ENCODE measurements around the gene NT5C2. TPM values are rescaled to one million over a fixed set of nuclear protein-coding genes. Genes with fewer than 3 reads are reported as not detected.

Gene NT5C2
- total RNA-seq, 1 donor from 2014 or later, result 105 TPM

DNA sequence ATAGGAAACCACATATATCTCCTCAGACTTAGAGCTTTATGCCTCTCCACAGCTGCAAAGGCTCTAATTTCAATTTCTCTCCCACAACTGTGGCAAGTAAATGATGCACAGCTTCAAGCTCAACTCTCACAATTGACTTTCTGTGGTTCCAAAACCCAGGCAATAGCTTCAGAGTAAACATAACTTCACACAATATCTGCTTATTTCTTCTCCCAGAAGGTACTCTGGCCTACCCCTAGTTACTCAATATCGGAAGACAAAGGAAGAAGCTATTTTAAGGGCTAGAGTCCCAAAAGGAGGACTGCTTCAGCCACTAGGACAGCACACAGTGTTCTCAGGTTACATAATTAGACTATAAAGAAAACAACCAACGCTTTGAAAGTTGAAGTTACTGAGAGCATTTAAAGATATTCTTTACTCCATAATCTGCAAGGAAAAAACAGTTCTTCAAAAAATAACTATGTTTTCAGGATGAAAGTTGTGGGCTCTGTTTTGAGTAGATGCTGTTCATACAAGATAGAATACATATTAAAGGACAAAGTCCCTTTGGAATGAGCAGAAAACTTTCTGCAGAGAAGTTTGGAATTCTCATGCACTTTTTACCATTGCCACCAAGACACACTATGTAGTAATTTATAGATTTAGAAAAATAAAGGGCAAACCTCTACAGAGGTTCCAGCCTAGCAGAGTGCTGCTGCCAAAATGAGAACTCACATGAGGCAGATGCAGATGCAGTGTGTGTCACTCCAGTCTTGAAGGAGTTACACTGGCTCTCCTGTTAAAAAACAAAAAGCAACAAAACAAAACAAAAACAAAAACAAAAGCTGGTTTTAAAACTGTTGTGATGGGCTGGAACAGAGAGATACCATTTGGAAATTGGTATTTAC is 81.8 kb downstream of the NT5C2 start:
- TF ChIP-seq, protein P1, sequence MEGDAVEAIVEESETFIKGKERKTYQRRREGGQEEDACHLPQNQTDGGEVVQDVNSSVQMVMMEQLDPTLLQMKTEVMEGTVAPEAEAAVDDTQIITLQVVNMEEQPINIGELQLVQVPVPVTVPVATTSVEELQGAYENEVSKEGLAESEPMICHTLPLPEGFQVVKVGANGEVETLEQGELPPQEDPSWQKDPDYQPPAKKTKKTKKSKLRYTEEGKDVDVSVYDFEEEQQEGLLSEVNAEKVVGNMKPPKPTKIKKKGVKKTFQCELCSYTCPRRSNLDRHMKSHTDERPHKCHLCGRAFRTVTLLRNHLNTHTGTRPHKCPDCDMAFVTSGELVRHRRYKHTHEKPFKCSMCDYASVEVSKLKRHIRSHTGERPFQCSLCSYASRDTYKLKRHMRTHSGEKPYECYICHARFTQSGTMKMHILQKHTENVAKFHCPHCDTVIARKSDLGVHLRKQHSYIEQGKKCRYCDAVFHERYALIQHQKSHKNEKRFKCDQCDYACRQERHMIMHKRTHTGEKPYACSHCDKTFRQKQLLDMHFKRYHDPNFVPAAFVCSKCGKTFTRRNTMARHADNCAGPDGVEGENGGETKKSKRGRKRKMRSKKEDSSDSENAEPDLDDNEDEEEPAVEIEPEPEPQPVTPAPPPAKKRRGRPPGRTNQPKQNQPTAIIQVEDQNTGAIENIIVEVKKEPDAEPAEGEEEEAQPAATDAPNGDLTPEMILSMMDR (IDR thresholded peaks at IDR 0.05; ENCODE audit: insufficient read depth, low read length, severe bottlenecking), result no peak
- no peak for FAIRE-seq
- Histone ChIP-seq H3K36me3 (ENCODE audit: control insufficient read depth, insufficient read depth, low read length) (peaks cover 2% of the 10 kb centered on the region), H3K27me3 (ENCODE audit: control insufficient read depth, insufficient read depth, low read length) (no peaks in the 10 kb centered on the region), H3K4me3 (ENCODE audit: low read depth, low read length) (no peak overlapping the region)
- DNase-seq (ENCODE audit: low read depth), result no peak

DNA sequence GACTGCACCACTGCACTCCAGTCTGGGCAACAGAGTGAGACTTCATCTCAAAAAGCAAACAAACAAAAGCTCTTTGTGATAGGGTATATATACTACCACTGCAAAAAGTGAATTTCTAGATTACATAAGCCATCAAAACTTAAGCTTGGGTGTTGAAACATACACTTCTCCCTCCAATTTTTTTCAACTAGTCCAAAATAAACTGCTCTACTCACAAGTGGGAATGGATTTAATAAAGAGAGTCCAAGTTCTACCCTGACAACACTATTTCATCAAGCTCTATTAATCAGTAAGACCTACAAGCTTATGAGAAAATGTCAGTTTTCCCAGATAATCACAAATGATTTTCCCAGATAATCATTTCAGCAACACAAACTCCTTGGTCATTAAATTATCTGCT is 82.7 kb downstream of the NT5C2 start:
- Histone ChIP-seq H3K27me3 (ENCODE audit: control insufficient read depth, insufficient read depth, low read length) (no peaks in the 10 kb centered on the region), H3K4me3 (ENCODE audit: low read depth, low read length) (no peak overlapping the region), H3K36me3 (ENCODE audit: control insufficient read depth, insufficient read depth, low read length) (peaks cover 2% of the 10 kb centered on the region)
- TF ChIP-seq, protein P1 (IDR thresholded peaks at IDR 0.05; ENCODE audit: insufficient read depth, low read length, severe bottlenecking), result no peak
- DNase-seq (ENCODE audit: low read depth) (no peak), FAIRE-seq (no peak)

DNA sequence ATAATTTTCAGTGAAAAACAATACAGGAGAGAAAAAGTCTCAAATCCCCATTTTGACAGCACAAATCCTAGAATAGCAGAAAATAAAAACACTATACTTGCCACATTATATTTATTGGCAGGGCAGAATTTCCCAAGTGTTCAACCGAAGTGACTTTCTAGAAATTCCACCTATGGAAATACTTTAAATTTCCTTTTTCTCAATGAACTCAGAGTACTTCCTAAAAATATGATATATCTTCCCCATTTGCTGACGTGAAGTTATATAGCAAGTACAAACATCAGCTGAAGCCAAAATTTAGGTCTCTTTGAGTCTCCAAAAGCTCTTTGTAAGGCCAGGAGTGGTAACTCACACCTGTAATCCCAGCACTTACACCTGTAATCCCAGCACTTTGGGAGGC is 83.3 kb downstream of the NT5C2 start:
- DNase-seq (ENCODE audit: low read depth) (no peak), FAIRE-seq (no peak)
- Histone ChIP-seq H3K27me3 (ENCODE audit: control insufficient read depth, insufficient read depth, low read length) (no peaks in the 10 kb centered on the region), H3K4me3 (ENCODE audit: low read depth, low read length) (no peak overlapping the region), H3K36me3 (ENCODE audit: control insufficient read depth, insufficient read depth, low read length) (peaks cover 2% of the 10 kb centered on the region)
- TF ChIP-seq, protein P1 (IDR thresholded peaks at IDR 0.05; ENCODE audit: insufficient read depth, low read length, severe bottlenecking), result no peak

DNA sequence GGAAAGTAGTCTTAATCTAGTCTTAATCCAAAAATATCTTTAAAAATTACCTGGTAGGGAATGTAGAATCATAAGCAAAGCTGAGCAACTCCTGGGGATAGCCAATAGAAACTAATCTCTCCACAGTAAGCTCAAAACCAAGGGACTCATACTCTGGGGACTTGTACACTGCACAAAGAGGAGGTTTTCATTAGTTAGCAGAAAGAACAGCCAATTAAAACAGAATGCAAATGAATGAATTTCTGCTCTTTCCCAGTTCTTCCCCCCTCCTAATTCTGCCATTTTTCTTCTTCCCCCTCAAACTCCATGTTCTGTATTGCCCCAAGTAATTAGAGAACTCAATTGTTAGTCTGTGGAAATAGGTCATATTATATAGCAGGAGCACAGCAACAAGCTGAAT is 86.5 kb downstream of the NT5C2 start:
- Histone ChIP-seq H3K27me3 (ENCODE audit: control insufficient read depth, insufficient read depth, low read length) (no peaks in the 10 kb centered on the region), H3K4me3 (ENCODE audit: low read depth, low read length) (no peak overlapping the region), H3K36me3 (ENCODE audit: control insufficient read depth, insufficient read depth, low read length) (peaks cover 4% of the 10 kb centered on the region)
- TF ChIP-seq, protein P1 (IDR thresholded peaks at IDR 0.05; ENCODE audit: insufficient read depth, low read length, severe bottlenecking), result no peak
- no peak for DNase-seq (ENCODE audit: low read depth)
- no peak for FAIRE-seq

DNA sequence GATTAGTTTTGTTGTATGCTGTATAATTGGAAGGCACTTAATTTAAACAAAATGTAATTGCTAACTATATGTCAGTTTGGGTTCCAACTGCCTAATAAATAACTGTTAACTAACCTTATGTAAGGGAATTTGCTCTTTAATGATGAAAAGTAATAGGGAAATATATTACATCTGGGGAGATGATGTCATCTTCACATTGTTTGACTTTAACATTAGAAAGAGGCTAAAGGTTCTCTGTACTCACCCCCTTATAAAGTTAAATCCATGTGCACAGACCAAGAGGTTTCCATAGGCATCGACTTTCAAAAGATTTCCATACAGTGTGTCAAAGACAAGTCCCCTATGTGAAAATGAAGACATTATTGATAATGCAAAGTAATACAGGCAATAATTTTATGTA is 87.6 kb downstream of the NT5C2 start:
- no peak overlapping the region for H3K4me3 ChIP-seq (ENCODE audit: low read depth, low read length)
- TF ChIP-seq, protein P1 (IDR thresholded peaks at IDR 0.05; ENCODE audit: insufficient read depth, low read length, severe bottlenecking), result no peak
- no peaks in the 10 kb centered on the region for H3K27me3 ChIP-seq (ENCODE audit: control insufficient read depth, insufficient read depth, low read length)
- H3K36me3 ChIP-seq (ENCODE audit: control insufficient read depth, insufficient read depth, low read length), result peaks cover 7% of the 10 kb centered on the region
- no peak for FAIRE-seq
- no peak for DNase-seq (ENCODE audit: low read depth)
